Muscle of arm (tissue), 12 donors: ENCODE data around the gene PDLIM3. TPM values are rescaled to one million over a fixed set of nuclear protein-coding genes. Genes with fewer than 3 reads are reported as not detected.
A peak's percentile ranks its signal among the peaks of the same experiment; 100 is the strongest.

Experiments used
- DNase-seq: peaks from one replicate; pipeline ENCODE4 v3.0.0-alpha.2; 2013
- polyA plus RNA-seq, 12 donors: library from polyadenylated mRNA; unstranded; fragments of 120-200 nt; gene quantifications; one replicate each; pipeline ENCODE4 v1.2.1, GENCODE V29; 2013; ENCODE audit not compliant: insufficient read length in 12 of 12

PDLIM3 gene
- polyA plus RNA-seq, 12 donors: 198 to 740 (median 501) TPM

DNA sequence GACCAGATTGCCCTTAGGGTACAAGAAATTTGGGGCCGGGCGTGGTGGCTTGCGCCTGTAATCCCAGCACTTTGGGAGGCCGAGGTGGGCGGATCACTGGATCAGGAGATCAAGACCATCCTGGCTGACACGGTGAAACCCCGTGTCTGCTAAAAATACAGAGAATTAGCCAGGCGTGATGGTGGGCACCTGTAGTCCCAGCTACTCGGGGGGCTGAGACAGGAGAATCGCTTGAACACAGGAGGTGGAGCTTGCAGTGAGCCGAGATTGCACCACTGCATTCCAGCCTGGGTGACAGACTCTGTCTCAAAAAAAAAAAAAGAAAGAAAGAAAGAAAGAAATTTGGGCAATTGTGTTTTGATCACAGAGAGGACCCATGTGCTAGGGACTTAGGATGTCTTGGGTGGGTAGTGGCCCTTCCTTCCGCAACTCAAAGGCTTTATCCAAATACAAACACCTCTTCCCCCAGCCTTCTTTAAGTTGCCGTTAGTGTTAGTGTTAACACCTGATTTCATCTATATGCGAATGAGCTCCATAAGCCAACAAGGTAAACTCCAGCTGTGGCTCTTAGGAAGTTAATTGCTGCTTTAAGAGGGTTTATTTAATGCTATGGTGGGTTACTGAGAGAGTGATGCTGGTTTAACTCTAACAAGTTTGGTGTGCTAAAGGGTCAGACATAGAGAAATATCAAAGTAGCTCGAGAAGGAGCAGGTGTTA lies 55.1 kb downstream of the PDLIM3 start:
- DNase-seq: no peak

DNA sequence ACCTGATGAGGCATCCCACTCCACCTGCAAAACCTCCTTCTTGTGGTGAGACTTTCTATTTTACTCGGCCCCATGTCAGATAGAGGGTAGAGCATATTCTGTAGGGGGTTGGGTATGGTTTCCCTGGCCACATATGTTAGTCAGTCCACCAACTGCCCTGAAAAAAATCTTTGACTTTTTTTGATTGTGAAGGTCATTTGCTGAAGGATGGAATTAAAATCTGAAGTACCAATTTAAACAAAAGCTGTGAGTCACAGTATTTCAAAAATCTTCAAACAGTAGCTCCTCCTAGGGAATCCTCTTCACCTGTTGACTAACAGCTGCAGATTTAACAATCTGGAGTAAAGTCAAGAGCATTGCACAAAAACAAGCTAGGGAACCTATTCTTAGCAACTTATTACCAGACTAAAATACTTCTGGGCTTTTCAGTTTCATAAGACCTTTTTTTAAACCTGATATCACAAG lies 55.8 kb downstream of the PDLIM3 start:
- no peak for DNase-seq

DNA sequence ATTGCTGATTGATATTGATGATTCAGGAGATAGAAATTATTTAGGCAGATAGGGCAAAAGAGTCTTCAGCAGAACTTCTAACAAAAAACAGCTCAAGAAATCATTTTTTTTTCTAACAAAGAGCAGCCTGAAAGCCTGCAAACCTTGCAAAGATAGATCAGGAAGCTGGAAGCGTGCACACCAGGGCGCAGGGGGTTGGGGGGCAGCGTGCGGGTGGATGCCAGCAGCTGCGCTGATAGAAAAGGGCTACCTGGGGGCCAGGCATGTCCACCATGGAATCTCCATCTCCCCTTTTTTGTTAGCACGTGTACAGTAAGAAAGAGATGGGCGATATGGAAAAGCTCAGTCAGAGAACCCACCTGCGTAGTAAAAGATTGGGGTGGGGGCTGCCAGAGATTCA lies 62.1 kb downstream of the PDLIM3 start:
- no peak for DNase-seq

DNA sequence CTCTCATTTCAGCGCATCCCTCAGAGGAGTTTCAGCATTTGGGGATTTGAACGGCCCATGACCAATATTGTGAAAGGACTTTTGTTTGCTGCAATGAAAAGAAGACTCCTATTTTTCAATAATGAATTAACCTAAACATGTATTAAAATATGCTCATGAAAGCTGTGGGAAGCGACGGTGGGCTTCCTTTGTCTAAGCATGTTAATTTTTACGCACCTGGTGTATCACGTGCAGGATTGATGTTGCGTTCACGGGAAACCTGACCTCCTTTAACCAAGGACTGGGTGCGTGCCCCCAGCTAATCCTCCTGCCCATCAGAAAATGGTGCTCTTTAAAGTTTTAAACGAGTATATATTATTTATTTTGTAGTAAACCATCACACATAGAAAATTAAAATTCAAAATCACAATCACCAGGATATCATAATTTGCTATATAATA lies 63.2 kb downstream of the PDLIM3 start:
- no peak for DNase-seq

DNA sequence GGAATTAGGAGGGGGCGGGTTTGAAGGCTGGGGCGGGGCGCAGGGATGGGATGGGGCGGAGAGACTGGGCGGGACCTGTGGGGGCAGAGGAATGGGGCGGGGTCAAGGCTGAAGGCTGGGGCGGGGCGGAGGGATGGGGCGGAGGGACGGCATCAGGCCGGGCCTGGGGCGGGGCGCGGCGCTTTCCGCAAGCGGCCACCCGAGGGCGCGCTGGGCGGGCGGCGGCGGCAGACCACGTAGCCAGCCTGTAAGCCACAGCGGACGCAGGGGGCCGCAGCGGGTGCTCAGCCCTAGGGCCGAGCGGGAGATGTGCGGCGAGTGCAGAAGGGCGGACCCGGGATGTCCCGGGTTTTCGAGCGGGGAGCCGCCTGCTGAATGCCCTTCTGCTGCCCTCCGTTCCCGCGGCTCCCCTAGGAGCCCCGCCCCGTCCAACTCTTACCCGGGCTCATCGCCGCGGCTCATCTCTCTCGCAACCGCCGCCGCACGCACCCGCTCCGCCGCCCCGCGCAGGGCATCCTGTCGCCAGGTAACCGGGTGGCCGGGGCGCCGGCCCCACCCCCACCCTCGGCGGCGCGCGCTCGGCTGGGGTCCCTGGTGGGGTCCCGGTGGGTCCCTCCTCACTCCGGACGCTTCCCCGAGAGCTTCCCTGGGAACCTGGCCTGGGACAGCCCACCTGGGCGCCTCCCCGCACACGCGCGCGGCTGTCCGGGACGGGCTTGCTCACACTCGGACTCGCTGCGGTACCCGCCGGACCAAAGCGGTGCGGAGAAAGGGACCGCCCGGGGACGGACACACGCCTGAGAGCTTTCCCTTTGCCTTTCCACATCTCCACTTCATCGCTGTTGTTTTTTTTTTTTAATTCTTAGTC lies 63.8 kb downstream of the PDLIM3 start, which contains the start of gene CCDC110:
Gene CCDC110, minus strand, starts transcription at position 499 of the 868 bp plus-strand sequence. Its CDS starts 50 bp downstream, at position 449.
- DNase-seq: peak; percentile 92

DNA sequence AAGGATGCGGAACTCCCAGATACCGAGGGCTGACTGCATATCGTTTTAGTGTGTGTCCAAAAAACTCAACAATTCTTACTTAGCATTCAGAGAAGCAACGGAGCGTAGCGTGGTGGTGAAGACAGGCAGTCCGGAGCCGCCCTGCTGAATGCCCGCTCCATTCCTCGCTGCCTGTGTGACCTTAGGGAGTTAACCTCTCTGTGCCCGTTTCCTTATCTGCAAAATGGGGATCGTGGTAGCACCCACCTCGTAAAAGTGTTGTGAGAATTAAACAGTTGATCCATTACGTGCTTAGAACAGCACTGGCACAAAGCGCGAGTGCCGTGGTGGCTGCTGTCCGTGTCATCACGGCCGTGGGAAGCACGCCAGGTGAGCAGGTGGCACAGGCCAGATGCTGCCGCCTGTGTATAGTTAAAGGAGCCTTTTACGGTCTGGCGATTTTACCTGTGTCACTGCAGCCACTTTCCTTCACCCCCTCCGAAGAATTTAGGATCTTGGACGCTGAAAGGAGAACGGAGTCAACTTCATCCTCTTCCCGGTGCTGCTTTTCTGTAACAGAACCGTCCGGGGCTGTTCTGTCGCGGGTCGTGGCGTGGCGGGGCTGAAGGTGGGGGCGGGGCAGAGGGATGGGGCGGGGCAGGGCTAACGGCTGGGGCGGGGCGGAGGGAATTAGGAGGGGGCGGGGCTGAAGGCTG lies 64.7 kb downstream of the PDLIM3 start:
- peak; percentile 55 for DNase-seq

DNA sequence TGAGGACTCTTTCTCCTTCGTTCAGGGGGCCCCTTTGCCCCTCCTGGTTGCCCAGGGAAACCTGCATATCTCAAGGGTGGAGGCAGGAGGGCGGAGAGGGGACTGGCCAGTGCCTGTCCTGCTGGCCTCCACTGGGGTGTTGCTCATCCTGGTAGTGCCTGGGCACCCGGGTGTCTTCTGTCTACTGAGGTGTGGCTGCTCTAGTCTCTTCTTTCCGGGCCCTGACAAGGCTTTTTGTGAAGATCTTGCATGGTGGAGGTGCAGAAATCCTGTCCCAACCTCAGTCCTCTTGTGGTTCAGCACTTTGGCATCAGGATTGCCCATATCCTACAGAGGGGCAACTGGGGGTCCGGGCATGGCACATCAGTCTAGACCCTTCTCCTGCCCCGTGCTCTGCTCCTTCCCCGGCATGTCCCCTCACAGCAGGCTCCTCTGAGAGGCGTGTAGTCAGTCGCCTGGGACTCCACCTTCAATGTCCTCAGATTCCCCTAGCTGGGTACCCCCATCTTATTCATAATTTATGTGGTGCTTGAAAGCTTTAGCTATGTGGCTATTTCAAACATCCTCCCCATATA lies 65.6 kb downstream of the PDLIM3 start:
- DNase-seq: no peak

DNA sequence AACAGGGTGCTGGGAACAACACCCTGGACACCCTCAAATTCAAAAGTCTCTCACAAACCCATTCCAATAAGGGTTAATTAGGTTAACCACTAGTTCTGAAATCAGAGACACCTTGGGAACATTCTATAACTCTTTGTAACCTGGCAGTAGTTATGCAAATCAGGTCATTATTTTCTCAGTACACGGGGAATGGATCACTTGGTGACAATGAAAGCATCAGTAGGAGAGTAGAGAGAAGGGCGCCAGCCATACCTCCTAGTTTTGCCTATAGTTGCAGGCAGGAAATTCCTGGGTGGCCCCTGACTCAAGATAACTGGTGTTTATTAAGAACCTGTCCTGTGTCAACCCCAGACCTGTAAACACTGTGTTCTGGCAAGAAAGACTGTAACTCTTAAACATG lies 66.3 kb downstream of the PDLIM3 start:
- no peak for DNase-seq

DNA sequence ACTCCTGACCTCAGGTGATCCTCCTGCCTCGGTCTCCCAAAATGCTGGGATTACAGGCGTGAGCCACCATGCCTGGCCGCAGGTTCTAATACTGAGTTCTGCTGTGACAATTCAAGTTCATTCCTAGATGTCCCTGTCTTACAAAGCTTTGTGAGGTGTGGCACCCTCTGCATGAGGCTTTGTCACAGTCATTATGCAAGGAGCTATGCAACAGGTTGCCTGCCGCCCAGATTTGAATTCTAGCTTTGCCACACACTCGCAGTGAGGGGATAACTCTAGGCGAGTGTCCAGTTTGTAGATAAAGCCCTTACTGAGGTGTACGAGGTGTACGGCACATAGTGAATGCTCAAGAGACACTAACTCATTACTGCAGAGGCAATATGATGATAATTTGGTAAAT lies 67.3 kb downstream of the PDLIM3 start:
- no peak for DNase-seq

DNA sequence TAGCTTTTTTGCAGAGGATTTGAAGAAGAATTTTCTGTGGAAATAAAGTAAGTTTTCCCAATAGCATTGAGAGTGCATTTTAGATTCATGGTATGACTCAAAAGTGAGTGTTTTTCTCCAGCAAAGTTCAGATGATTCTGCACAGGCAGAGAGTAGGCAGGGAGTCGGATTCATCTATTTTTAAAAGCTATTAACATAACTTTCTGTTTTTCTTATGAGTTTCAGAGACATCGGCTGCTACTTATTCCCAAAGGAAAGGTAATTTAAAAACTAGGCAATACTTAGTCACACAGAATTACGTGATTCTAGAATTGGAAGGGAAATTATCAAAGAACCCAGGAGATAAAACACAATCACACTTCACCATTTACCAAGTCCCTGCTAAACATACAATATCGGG lies 68.2 kb downstream of the PDLIM3 start:
- DNase-seq: no peak

DNA sequence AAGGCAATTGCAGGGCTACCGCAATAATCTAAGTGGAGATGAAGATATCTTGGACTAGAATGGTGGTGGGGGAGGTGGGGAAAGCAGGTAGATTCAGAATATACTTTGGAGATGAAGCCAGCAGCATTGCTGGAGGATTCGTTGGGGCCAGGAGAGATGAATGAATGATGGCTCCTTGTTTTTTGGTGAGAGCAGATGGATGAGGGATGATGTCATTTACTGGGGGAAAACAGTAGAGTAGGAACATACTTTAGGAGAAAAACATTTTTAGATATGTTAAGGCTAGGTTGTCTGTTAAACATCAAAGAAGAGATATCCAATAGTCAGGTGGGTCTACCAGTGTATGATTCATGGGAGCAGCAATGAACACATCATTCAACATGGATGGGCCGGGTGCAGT lies 69.6 kb downstream of the PDLIM3 start:
- no peak for DNase-seq

DNA sequence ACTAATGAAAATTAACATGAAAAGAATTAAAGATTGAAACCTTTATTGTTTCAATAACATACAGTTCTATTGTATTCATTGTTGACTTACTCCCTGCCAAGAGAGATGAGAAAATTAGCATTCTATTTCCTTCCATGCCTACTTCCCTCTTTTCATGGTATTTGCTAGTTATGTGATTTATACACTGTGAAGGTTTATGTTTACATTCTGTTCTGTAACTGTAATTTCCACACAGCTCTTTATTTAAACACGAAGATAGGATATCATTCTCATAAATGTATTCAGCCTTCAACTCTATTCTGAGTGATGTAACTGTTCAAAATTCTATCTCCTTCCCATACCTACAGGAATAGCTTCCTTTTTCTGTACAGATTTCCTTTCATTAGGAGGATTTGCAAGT lies 70.4 kb downstream of the PDLIM3 start:
- no peak for DNase-seq

DNA sequence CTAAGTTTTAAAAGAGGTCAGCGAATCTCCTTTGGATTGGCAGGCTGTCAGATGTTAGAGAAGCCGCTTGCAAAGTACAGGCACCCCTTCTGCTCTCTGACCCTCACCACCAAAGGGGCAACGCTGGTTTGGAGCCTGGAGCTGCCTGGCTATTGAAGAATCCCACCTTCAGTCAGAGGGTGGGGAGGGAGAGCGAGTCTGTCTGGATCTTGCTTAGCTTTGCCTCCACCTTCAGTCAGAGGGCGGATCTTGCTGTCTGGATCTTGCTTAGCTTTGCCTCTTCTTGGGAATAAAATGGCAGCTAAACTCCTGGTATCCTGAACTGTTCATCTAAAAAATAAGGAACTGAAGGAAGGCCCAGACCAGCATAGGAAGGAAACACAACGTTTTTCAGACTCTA lies 71.1 kb downstream of the PDLIM3 start:
- no peak for DNase-seq

DNA sequence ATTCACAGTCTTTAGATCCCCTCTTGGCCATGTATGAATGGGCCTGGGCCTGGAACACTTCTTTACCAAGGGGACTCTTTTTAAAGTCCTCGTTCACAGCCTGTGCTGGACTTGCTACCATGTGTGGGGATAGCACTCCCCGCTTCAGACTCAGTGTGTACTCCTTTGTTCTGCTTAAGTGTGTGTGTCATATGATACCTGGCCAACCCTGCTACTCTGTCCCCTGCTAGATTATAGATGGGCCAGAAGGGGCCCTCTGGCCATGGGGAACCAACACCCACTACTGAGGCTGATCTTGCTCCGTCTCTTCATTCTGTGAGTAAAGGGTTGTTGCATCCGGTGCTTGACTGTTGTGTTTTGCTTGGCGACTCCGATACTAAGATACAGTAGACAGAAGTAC lies 71.8 kb downstream of the PDLIM3 start:
- DNase-seq: no peak

DNA sequence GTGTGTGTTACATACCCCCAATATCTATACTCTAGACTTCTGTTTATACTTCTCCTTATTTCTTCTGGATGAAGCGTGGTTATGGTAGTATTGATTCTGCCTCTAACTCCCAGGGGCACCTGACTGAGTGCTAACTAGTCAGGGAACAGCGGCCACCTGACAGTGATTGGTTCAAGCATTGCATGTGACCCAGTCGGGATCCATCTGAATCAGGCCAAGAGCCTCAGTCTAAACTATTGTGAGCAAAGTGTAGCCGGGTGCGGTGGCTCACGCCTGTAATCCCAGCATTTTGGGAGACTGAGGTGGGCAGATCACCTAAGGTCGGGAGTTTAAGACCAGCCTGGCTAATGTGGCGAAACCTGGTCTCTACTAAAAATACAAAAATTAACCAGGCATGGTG lies 73.7 kb downstream of the PDLIM3 start:
- DNase-seq: no peak

DNA sequence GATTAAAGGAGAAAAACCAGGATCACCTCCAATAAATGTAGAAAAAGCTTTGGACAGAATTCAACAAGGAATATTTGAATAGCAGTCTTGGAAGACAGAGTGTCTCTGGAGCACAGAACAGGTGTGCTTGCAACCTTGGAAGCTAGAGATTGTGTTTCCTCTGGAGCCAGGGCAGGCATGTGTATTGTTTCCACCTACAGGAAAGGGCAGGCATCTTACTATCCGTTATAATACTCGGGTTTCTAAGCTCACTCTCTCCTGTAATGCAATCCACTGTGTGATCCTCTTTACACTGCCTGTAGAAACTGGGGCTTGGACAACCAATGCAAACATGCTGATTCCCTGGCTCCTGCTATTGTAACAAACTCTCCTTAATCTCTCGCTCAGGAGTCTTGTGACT lies 78.2 kb downstream of the PDLIM3 start:
- no peak for DNase-seq

DNA sequence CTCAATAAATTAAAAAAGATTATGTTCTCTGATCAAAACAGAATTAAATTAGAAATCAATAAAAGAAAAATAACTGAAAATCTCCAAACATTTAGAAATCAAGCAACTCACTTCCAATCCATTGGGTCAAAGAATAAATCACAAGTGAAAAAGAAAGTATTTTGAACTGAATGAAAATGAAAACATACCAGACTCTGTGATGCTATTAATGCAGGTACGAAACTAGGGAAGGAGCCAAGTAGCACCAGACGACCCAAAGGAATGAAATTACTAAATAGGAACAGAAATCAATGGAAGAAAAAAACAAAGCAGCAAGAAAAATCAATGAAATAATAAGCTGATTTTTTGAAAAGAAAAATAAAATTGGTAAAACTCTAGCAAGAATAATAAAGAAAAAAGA lies 79.2 kb downstream of the PDLIM3 start:
- DNase-seq: no peak

Other genes starting within 250 kb of the PDLIM3 start
- 1 to 10 TPM in 11 of 12 donors, not detected in 1; 2.0 to 8.2 (median 4.2) TPM for gene LRP2BP, start 139.6 kb downstream of the PDLIM3 start, polyA plus RNA-seq
- 10 to 100 TPM in 11 of 12 donors, not detected in 1; 13.5 to 40.3 (median 21.0) TPM for gene ANKRD37, start 138.7 kb downstream of the PDLIM3 start, polyA plus RNA-seq
- gene UFSP2, start 109.5 kb downstream of the PDLIM3 start, polyA plus RNA-seq: 10 to 100 TPM in 11 of 12 donors, not detected in 1; 39.4 to 59.1 (median 51.5) TPM
- gene CCDC110, start 63.8 kb downstream of the PDLIM3 start, polyA plus RNA-seq: 1 to 10 TPM in 10 of 12 donors, not detected in 2; 1.1 to 3.3 (median 2.0) TPM